Natural killer cell (primary cell): Measurements from ENCODE around the gene PDE10A. TPM values are rescaled to one million over a fixed set of nuclear protein-coding genes. Genes with fewer than 3 reads are reported as not detected.
"Not testable (repeated sequence)": the region's sequence is repeated elsewhere in the genome, so short reads cannot be mapped to it uniquely, and the experiment has no call there.

Source experiments
- ATAC-seq, 3 donors: fragments of 150-1000 bp in 2 of 3; fragments of 200-7000 bp in 1 of 3; cut with Tn5 transposase; 1 replicate in 1 of 3; 2 replicates in 2 of 3; pipeline ENCODE4 v1.10.0; 2021; ENCODE audit warnings: mild to moderate bottlenecking in 2 of 3, moderate library complexity in 2 of 3
- DNase-seq, 2 donors: peaks; one replicate each; pipeline versions ENCODE4 v3.0.0 to v3.0.0-alpha.2; 2013 to 2021; ENCODE audit warnings: mixed read lengths in 1 of 2
- H3K27ac ChIP-seq: one replicate; pipeline ENCODE4 v1.5.1; 2013; ENCODE audit warnings: mild to moderate bottlenecking, low read length
- H3K27me3 ChIP-seq: one replicate; pipeline ENCODE4 v1.6.1; 2013; ENCODE audit warnings: low read length; ENCODE audit not compliant: control insufficient read depth, insufficient read depth
- H3K36me3 ChIP-seq: one replicate; pipeline ENCODE4 v1.6.1; 2013; ENCODE audit warnings: low read length; ENCODE audit not compliant: control insufficient read depth, insufficient read depth
- H3K4me1 ChIP-seq: one replicate; pipeline ENCODE4 v1.6.1; 2013; ENCODE audit warnings: low read length; ENCODE audit not compliant: control insufficient read depth, insufficient read depth
- H3K4me3 ChIP-seq: one replicate; pipeline ENCODE4 v1.5.1; 2013; ENCODE audit warnings: low read length
- H3K9me3 ChIP-seq: one replicate; pipeline ENCODE4 v1.6.1; 2013; ENCODE audit warnings: low read length; ENCODE audit not compliant: control insufficient read depth, insufficient read depth
- H3K27ac Mint-ChIP-seq, 2 donors: one replicate each; pipeline ENCODE4 v1.8.0; 2022; ENCODE audit warnings: mild to moderate bottlenecking in 2 of 2, mixed read lengths in 2 of 2, moderate library complexity in 1 of 2
- H3K27me3 Mint-ChIP-seq, 2 donors: one replicate each; pipeline ENCODE4 v1.8.0; 2022; ENCODE audit warnings: low read depth in 2 of 2, mixed read lengths in 2 of 2
- H3K36me3 Mint-ChIP-seq: one replicate; pipeline ENCODE4 v1.8.0; 2022; ENCODE audit warnings: mixed read lengths
- H3K4me1 Mint-ChIP-seq, 2 donors: one replicate each; pipeline ENCODE4 v1.8.0; 2022; ENCODE audit warnings: mixed read lengths in 2 of 2
- H3K4me3 Mint-ChIP-seq: one replicate; pipeline ENCODE4 v1.8.0; 2022; ENCODE audit warnings: mild to moderate bottlenecking, moderate library complexity, mixed read lengths
- H3K9me3 Mint-ChIP-seq, 2 donors: one replicate each; pipeline ENCODE4 v1.8.0; 2022; ENCODE audit warnings: mixed read lengths in 2 of 2
- CTCF ChIP-seq: fragments of 200-600 bp; IDR thresholded peaks from one replicate; pipeline ENCODE4 v1.8.0; 2022; ENCODE audit warnings: antibody characterized with exemption
- WGBS: methylation state at CpG from one replicate; pipeline ENCODE4 v1.1.7; 2013; ENCODE audit warnings: missing lambda C conversion rate; ENCODE audit not compliant: insufficient coverage; 5-methylcytosine and 5-hydroxymethylcytosine counted together
- intact Hi-C: fragments of 100-400 bp; cut with micrococcal nuclease; formaldehyde crosslinking; loops from one replicate; pipeline ENCODE4 v1.14.2; 2022
- total RNA-seq, 4 donors: library from RNA; stranded (reverse); fragments of 120-200 nt in 1 of 4; gene quantifications; one replicate each; pipeline versions ENCODE4 v1.2.3 to v1.2.4, GENCODE V29; 2013 to 2022

The PDE10A gene
- total RNA-seq, 3 donors from 2014 or later (not counting 1 experiment from before 2014, with no cell fraction given): not detected

GRCh38 chr6:165557674-165558073 lies 105.4 kb downstream of the PDE10A start:
- Histone ChIP-seq H3K36me3 (no peaks in the 10 kb centered on the region), H3K27me3 (no peaks in the 10 kb centered on the region), H3K4me1 (no peaks in the 10 kb centered on the region), H3K27ac (no peak overlapping the region), H3K4me3 (no peak overlapping the region), H3K9me3 (no peaks in the 10 kb centered on the region)
- Mint-ChIP-seq H3K4me1 (no peaks in the 10 kb centered on the region), H3K9me3 (peaks cover 9 to 12% of the 10 kb centered on the region in 2 donors), H3K4me3 (no peak overlapping the region), H3K27ac (no peak overlapping the region), H3K36me3 (peaks cover 6% of the 10 kb centered on the region), H3K27me3 (no peaks in the 10 kb centered on the region)
- 83% methylated on average over 5 of the region's 6 CpGs for WGBS
- DNase-seq (no peak), ATAC-seq (no peak)
- no peak for TF ChIP-seq CTCF
- intact Hi-C loops: no loop called here

GRCh38 chr6:165556116-165556843 lies 106.8 kb downstream of the PDE10A start:
- no peaks in the 10 kb centered on the region for H3K27me3 ChIP-seq
- intact Hi-C loops: no loop called here
- WGBS: 41% methylated on average over 3 of the region's 3 CpGs
- TF ChIP-seq CTCF: no peak
- no peaks in the 10 kb centered on the region for H3K4me1 ChIP-seq
- H3K9me3 ChIP-seq: no peaks in the 10 kb centered on the region
- no peak for DNase-seq
- Mint-ChIP-seq H3K9me3 (peaks cover 11 to 15% of the 10 kb centered on the region in 2 donors), H3K4me1 (no peaks in the 10 kb centered on the region), H3K27ac (no peak overlapping the region), H3K36me3 (peaks cover 6% of the 10 kb centered on the region), H3K27me3 (no peaks in the 10 kb centered on the region), H3K4me3 (no peak overlapping the region)
- ATAC-seq: no peak
- no peak overlapping the region for H3K27ac ChIP-seq
- H3K4me3 ChIP-seq: no peak overlapping the region
- no peaks in the 10 kb centered on the region for H3K36me3 ChIP-seq

GRCh38 chr6:165554644-165555043 lies 108.4 kb downstream of the PDE10A start:
- intact Hi-C loops, H3K27ac Mint-ChIP-seq, H3K36me3 Mint-ChIP-seq, ATAC-seq, H3K4me1 Mint-ChIP-seq, H3K27ac ChIP-seq, H3K27me3 ChIP-seq, H3K36me3 ChIP-seq, H3K4me1 ChIP-seq, H3K27me3 Mint-ChIP-seq, H3K4me3 ChIP-seq, H3K4me3 Mint-ChIP-seq, DNase-seq, H3K9me3 ChIP-seq: not testable (repeated sequence)
- 92% methylated on average over 2 of the region's 3 CpGs for WGBS
- peaks cover 9 to 13% of the 10 kb centered on the region in 2 donors for H3K9me3 Mint-ChIP-seq

- Mint-ChIP-seq H3K27ac (no peak overlapping the region), H3K4me3 (no peak overlapping the region), H3K9me3 (peaks cover 7 to 11% of the 10 kb centered on the region in 2 donors), H3K4me1 (no peaks in the 10 kb centered on the region), H3K27me3 (no peaks in the 10 kb centered on the region), H3K36me3 (no peaks in the 10 kb centered on the region)
- no peak for DNase-seq
- 86% methylated on average over 5 of the region's 5 CpGs for WGBS
- H3K4me1 ChIP-seq: no peaks in the 10 kb centered on the region
- intact Hi-C loops: no loop called here
- no peaks in the 10 kb centered on the region for H3K9me3 ChIP-seq
- H3K36me3 ChIP-seq: no peaks in the 10 kb centered on the region
- no peak for TF ChIP-seq CTCF
- H3K4me3 ChIP-seq: no peak overlapping the region
- H3K27me3 ChIP-seq: no peaks in the 10 kb centered on the region
- no peak for ATAC-seq
- H3K27ac ChIP-seq: no peak overlapping the region
Observed at GRCh38 chr6:165552248-165552736, 110.7 kb downstream of the PDE10A start.
